Activated T-cell treated with anti-CD3 and anti-CD28 coated beads for 24 hours (primary cell): Measurements from ENCODE around the gene DAB1.

Experiments used
- DNase-seq: peaks from one replicate; pipeline ENCODE4 v3.0.0-alpha.2; 2020; ENCODE audit warnings: low read depth

Gene DAB1

GRCh38 chr1:56975446-56975845 is 448.4 kb downstream of the DAB1 start:
- no peak for DNase-seq

GRCh38 chr1:56973923-56974742 is 449.7 kb downstream of the DAB1 start:
- DNase-seq, result no peak

GRCh38 chr1:56972976-56973375 is 450.9 kb downstream of the DAB1 start:
- DNase-seq, result no peak

GRCh38 chr1:56970280-56970679 is 453.6 kb downstream of the DAB1 start:
- DNase-seq, result no peak

DNA sequence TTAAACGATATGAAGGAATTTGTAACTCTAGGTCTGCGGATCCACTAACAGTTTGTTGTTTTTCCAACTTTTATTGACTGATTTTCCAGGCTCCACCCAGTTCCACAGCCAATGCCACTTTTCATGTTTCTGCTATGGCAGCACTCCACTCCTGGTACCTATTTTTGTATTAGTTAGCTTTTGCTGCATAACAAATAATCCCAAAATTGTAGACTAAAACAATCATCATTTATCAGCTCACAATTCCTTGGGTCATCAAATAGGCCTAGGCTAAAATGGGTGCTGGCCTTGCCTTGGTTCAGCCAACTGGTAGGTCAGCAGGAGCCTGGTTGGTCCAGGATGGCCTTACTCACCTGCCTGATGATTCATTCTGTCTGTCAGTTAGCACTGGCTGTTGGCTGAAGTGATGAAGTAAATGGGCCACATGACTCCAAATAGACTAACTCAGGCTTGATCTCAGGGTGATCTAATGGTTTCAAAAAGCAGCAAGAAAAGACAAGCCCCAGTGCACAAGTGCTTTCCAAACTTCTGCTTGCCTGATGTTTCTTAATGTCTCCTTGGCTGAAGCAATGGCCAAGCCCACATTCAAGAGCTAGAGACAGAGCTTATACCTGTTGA is 454.9 kb downstream of the DAB1 start:
- no peak for DNase-seq

DNA sequence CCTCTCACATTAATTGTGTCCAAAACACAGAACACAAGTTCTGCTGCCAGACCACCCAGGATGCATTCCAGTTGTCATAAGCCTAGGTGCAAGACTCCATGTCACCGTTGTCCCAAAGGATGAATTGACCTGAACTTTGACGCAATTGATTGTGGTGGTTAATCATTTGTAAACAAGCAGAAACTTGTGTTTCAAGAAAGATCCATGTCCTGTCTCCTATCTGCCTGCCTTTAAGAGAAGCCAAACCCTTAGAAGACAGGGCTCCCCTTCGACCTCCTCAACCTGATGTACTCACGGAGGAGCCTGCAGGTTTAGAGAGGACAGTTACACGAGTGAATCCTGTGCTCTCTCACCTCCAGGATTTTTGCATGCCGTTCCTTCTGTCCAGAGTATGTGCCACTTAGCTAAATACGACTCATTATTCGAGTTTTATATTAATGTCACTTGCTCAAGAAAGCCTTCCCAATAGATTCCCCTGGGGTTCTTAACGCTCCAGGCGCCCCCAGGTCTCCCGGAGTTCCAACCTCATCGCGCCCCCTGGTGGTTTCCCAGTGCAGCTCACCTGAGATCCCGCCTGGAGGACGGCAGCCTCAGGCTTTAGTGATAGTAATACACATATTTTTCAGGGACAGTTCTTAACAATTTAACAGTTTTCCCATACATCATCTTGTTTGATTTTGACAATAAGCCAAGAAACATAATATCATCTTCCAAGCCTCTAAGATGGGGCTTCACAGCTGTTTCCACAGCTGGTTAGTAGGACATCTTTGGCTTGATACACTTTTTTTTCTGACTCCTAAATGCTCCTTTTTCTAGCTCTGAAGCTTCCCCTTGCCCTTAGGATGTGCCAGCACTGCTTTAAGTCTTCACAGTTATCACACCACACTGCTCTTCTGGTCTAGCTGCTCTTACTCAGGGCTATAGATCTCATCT is 455.7 kb downstream of the DAB1 start:
- no peak for DNase-seq

- no peak for DNase-seq
Observed at GRCh38 chr1:56967355-56967754, 456.5 kb downstream of the DAB1 start.

GRCh38 chr1:56966698-56966999 is 457.2 kb downstream of the DAB1 start:
- no peak for DNase-seq

- DNase-seq, result no peak
Observed at GRCh38 chr1:56965916-56966697, 457.8 kb downstream of the DAB1 start, which contains the start of gene C8B. C8B (minus strand) TSS chr1:56966015; CDS start chr1:56965948, 67 bp downstream.

DNA sequence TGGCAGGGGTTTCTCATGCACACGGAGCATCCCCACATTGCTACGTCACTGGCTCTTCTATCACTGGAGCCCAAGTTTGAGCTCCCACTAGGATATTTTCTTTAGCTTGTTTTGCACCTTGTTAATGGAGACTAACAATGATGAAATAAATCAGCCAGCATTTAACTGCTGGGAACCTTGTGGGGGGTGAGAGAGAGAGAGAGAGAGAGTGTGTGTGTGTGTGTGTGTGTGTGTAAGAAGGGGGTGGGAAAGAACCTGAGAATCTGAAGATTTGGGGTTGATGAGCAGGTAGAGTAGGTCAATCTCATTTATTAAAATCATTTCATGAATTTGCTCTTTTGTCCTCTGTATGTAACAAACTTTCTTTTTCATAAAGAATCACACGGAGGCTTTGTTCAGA is 458.7 kb downstream of the DAB1 start:
- no peak for DNase-seq

DNA sequence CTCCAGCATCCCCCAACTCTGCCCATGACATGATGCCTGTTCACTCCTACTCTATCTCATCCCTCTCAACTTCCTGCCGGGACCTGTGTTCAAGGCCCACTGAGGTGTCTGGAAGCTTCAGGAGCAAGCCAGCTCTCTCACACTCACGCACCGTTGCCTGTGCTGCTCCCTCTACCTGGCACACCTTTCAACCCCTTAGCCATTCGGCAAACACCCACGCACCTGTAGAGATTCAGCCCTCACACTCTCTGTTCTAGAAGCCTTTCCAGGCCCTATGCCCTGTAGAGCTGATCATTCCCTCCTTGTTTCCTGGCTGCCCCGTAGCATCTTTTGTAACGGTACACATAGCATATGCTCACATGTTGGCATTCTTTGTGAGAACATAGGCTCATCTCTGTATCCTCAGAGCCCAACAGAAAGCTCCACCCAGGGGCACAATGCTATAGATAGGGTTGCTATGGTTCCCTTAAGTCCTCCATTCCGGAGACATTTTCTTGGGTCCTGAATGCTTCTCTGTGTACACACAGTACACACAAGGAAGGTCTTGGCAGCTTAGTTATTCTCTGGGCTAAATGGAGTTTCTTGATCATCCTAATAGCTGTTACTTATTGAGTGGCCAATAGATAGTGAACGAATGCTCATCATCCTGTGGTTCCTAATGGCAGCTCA is 459.4 kb downstream of the DAB1 start:
- DNase-seq, result no peak

GRCh38 chr1:56963667-56964066 is 460.2 kb downstream of the DAB1 start:
- DNase-seq, result no peak

- no peak for DNase-seq
Observed at GRCh38 chr1:56961426-56961825, 462.4 kb downstream of the DAB1 start.

DNA sequence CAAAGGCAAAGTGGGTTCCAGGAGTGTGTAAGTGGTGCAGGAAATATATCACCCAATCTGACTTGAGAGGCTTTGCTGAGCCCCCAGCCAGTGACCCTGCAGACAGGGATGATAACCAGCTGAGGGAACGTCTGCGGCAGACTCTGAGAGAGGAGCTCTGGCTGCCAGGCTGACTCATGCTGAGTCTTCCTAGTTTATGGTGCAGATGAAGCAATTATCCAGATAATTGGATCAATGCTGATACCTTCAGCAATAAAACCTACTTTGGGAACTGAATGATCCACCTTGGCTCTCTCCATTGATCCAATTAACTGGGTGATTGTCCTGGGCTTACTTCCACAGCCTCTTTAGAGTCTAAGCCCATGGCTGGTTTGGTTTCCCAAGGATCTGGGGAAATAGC is 465.3 kb downstream of the DAB1 start:
- DNase-seq, result no peak

DNA sequence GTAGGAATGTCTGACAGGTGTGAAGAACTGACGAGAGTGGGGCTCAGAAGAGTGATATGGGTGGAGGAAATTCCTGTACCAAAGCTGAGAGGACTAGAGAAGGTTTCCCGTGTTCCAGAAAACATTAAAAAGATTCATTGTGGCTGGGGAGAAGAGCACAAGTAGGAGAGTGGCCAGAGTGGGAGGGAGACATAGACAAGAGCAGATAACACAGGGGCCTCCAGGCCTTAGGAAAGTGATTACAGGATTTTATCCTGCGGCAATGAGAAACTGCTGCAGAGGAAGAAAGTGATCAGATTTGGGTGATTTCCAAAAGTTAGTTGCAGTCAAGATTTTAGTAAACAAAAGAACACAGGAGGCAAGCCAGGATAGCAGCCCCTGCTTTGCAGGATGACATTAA is 465.9 kb downstream of the DAB1 start:
- DNase-seq, result no peak

- no peak for DNase-seq
Observed at GRCh38 chr1:56954664-56955063, 469.2 kb downstream of the DAB1 start.

- no peak for DNase-seq
Observed at GRCh38 chr1:56953386-56953785, 470.5 kb downstream of the DAB1 start.

DNA sequence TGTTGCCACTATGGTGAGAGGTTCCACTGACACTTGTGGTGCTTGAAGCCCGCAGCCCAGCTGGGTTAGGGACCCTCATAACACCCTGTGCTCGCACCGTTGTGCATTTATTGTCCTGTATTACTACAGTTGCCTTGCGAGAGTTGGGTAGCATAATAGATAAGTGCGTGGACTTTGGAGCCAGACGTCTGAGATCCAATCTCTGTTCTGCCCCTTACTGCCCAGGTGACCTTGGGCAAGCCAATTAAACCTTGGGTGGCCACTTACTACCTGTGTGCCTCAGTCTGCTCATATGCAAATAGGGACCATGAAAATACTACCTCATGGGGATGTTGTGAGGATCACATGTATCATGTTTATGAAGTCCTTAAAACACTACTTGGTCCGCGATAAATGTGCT is 471.4 kb downstream of the DAB1 start:
- DNase-seq, result no peak

DNA sequence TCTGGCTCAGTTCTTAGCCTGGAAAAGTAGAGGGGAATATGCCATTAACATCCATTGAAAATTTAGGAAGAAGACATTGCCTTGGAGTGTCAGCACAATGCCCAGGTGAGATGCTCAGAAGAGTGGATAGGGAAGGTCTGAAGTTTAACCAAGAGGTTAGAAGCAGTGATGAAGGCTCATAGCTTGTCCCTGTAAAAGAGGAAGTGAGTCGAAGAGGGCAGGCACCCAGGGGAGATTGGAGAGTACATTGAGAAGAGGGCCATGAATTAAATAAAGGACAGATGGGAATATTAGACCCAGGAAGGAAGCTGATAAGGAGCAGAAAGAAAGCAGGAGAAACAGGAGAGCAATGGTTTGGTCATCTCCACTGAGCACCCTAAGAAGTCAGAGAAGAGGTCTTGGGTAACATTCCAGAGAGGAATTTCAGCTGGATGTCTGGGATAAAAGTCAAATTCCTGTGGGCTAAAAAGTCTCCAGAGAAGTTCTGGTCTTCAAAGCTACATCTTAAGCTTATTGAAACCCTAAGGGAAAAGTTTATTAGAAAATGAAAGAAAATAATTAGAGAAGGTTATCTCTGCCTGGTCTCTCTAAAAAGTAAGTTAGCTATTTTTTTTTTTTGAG is 475.3 kb downstream of the DAB1 start:
- no peak for DNase-seq
